ENCODE results near the gene IFRD2. TPM values are rescaled to one million over a fixed set of nuclear protein-coding genes. Genes with fewer than 3 reads are reported as not detected.

IFRD2 gene
- total and polyA plus RNA-seq, 2 experiments from 2014 or later: 80.8 to 91.5 TPM

- TF ChIP-seq ZNF114 (CRISPR knock-in tag; IDR thresholded peaks at IDR 0.05): peak; percentile 90
Observed at GRCh38 chr3:50292159-50293078, at the start of gene IFRD2 (continued).

DNA sequence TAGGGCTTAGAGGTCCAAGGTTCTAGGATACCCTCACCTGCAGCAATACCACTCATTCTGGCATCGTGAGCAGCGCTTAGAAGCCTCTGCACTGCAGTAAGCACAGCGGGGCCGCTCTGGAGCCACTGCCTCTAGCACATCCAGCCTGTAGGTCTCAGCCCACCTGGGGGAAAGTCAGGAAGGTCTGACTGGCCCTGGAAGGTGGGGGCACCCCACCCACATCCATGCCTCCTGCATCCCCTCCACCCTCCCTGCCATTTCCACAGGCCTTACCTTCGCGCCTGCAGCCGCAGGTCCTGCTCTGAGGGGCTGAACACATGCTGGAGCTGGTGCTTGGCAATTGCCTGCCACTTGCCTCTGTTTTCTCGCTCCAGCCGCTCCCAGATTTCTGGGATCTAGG lies 49.3 kb upstream of the IFRD2 start:
- H3K4me3 Mint-ChIP-seq: peak overlapping the region; percentile 67; the same call in 2 of the 3 replicates
- Histone ChIP-seq H3K4me3 (peak overlapping the region; percentile 65), H3K27ac (ENCODE audit: low read depth) (no peak overlapping the region), H3K4me1 (ENCODE audit: insufficient read depth) (peaks cover 13% of the 10 kb centered on the region), H3K36me3 (ENCODE audit: insufficient read depth) (no peaks in the 10 kb centered on the region), H3F3A (replicated peaks; ENCODE audit: low read depth) (peaks cover 33% of the 10 kb centered on the region), H3K27me3 (ENCODE audit: insufficient read depth) (peaks cover 74% of the 10 kb centered on the region), H3K4me2 (peak overlapping the region; percentile 90), H2AFZ (peak overlapping the region; percentile 85; the same call in 1 of the 2 replicates), H4K20me1 (replicated peaks; ENCODE audit: insufficient read depth) (0 out of 2 replicates have a peak, but pooled peaks cover under 1% of the 10 kb centered on the region), H3K79me2 (replicated peaks; ENCODE audit: insufficient read depth) (peaks cover 3% of the 10 kb centered on the region; the same call in 1 of the 2 replicates), H3K9me2 (ENCODE audit: insufficient read depth) (no peaks in the 10 kb centered on the region)
- ATAC-seq: no peak
- H3K36me3 Mint-ChIP-seq (ENCODE audit: low read depth): no peaks in the 10 kb centered on the region; the same call in 2 of the 3 replicates
- peaks cover 25% of the 10 kb centered on the region for H3K4me1 Mint-ChIP-seq
- peaks cover 3% of the 10 kb centered on the region; the same call in 1 of the 3 replicates for H3K9me3 Mint-ChIP-seq
- H3K27me3 Mint-ChIP-seq (ENCODE audit: insufficient read depth, low read depth, poor library complexity): peaks cover 81% of the 10 kb centered on the region
- H3K27ac Mint-ChIP-seq: no peak overlapping the region
- no peak for DNase-seq (ENCODE audit: low spot score)
- TF ChIP-seq, protein P1, sequence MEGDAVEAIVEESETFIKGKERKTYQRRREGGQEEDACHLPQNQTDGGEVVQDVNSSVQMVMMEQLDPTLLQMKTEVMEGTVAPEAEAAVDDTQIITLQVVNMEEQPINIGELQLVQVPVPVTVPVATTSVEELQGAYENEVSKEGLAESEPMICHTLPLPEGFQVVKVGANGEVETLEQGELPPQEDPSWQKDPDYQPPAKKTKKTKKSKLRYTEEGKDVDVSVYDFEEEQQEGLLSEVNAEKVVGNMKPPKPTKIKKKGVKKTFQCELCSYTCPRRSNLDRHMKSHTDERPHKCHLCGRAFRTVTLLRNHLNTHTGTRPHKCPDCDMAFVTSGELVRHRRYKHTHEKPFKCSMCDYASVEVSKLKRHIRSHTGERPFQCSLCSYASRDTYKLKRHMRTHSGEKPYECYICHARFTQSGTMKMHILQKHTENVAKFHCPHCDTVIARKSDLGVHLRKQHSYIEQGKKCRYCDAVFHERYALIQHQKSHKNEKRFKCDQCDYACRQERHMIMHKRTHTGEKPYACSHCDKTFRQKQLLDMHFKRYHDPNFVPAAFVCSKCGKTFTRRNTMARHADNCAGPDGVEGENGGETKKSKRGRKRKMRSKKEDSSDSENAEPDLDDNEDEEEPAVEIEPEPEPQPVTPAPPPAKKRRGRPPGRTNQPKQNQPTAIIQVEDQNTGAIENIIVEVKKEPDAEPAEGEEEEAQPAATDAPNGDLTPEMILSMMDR (conservative IDR thresholded peaks at IDR 0.05; ENCODE audit: low read depth in 2 of 2): no peak
- TF ChIP-seq NANOG (IDR thresholded peaks at IDR 0.05; ENCODE audit: borderline replicate concordance) (no peak), EZH2 (IDR thresholded peaks at IDR 0.05; ENCODE audit: low read depth, unreplicated experiment) (no peak), JUNB (IDR thresholded peaks at IDR 0.05; ENCODE audit: unreplicated experiment) (no peak), STAT1 (IDR thresholded peaks at IDR 0.05; ENCODE audit: unreplicated experiment) (no peak), POLR2AphosphoS5 (IDR thresholded peaks at IDR 0.05; ENCODE audit: low read depth) (no peak), EZH2phosphoT487 (IDR thresholded peaks at IDR 0.05; ENCODE audit: unreplicated experiment) (no peak), CREB1 (CRISPR knock-in tag; IDR thresholded peaks at IDR 0.05; ENCODE audit: low read depth) (no peak), ZNF331 (CRISPR knock-in tag; IDR thresholded peaks at IDR 0.05; ENCODE audit: low read depth) (no peak)
- TF ChIP-seq, protein P2, sequence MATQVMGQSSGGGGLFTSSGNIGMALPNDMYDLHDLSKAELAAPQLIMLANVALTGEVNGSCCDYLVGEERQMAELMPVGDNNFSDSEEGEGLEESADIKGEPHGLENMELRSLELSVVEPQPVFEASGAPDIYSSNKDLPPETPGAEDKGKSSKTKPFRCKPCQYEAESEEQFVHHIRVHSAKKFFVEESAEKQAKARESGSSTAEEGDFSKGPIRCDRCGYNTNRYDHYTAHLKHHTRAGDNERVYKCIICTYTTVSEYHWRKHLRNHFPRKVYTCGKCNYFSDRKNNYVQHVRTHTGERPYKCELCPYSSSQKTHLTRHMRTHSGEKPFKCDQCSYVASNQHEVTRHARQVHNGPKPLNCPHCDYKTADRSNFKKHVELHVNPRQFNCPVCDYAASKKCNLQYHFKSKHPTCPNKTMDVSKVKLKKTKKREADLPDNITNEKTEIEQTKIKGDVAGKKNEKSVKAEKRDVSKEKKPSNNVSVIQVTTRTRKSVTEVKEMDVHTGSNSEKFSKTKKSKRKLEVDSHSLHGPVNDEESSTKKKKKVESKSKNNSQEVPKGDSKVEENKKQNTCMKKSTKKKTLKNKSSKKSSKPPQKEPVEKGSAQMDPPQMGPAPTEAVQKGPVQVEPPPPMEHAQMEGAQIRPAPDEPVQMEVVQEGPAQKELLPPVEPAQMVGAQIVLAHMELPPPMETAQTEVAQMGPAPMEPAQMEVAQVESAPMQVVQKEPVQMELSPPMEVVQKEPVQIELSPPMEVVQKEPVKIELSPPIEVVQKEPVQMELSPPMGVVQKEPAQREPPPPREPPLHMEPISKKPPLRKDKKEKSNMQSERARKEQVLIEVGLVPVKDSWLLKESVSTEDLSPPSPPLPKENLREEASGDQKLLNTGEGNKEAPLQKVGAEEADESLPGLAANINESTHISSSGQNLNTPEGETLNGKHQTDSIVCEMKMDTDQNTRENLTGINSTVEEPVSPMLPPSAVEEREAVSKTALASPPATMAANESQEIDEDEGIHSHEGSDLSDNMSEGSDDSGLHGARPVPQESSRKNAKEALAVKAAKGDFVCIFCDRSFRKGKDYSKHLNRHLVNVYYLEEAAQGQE (IDR thresholded peaks at IDR 0.05; ENCODE audit: unreplicated experiment): no peak
- TF ChIP-seq, protein P3, sequence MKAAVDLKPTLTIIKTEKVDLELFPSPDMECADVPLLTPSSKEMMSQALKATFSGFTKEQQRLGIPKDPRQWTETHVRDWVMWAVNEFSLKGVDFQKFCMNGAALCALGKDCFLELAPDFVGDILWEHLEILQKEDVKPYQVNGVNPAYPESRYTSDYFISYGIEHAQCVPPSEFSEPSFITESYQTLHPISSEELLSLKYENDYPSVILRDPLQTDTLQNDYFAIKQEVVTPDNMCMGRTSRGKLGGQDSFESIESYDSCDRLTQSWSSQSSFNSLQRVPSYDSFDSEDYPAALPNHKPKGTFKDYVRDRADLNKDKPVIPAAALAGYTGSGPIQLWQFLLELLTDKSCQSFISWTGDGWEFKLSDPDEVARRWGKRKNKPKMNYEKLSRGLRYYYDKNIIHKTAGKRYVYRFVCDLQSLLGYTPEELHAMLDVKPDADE (IDR thresholded peaks at IDR 0.05): no peak

Data from GM23338 (cell line).